NB4 (cell line): ENCODE measurements around the gene CRIM1.

Experiments used
- TF ChIP-seq, protein P1 (sequence below): IDR thresholded peaks from one replicate; pipeline ENCODE4 v1.5.1; 2012; ENCODE audit warnings: low read depth, low read length
- TF ChIP-seq, protein P2 (sequence below): IDR thresholded peaks from 2 replicates; pipeline ENCODE4 v1.6.1; 2011; ENCODE audit warnings: low read depth, low read length

DNA sequence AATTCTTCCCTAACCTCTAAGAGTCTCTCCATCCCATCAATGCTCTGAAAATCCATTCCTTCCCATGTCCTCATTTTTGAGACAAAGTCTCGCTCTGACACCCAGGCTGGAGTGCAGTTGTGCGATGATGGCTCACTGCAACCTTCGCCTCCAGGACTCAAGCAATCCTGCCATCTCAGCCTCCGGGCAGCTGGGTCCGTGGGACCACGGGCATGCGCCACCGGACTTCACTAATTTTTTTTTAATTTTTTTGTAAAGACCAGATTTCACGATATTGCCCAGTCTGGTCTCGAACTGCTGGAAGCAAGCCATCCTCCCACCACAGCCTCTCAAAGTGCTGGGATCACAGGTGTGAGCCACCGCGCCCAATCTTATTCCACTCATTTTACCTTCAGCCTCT lies 240.8 kb downstream of the CRIM1 start:
- TF ChIP-seq, protein P1, sequence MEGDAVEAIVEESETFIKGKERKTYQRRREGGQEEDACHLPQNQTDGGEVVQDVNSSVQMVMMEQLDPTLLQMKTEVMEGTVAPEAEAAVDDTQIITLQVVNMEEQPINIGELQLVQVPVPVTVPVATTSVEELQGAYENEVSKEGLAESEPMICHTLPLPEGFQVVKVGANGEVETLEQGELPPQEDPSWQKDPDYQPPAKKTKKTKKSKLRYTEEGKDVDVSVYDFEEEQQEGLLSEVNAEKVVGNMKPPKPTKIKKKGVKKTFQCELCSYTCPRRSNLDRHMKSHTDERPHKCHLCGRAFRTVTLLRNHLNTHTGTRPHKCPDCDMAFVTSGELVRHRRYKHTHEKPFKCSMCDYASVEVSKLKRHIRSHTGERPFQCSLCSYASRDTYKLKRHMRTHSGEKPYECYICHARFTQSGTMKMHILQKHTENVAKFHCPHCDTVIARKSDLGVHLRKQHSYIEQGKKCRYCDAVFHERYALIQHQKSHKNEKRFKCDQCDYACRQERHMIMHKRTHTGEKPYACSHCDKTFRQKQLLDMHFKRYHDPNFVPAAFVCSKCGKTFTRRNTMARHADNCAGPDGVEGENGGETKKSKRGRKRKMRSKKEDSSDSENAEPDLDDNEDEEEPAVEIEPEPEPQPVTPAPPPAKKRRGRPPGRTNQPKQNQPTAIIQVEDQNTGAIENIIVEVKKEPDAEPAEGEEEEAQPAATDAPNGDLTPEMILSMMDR, result no peak
- TF ChIP-seq, protein P2, sequence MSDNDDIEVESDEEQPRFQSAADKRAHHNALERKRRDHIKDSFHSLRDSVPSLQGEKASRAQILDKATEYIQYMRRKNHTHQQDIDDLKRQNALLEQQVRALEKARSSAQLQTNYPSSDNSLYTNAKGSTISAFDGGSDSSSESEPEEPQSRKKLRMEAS, result no peak
